ENCODE results near the gene PTTG1.

Gene PTTG1

GRCh38 chr5:160457252-160457651 lies 35.6 kb downstream of the PTTG1 start:
- no peak overlapping the region for H3K4me3 Mint-ChIP-seq
- no peak overlapping the region for H3K27ac Mint-ChIP-seq
- no peak for DNase-seq
- H3K4me1 Mint-ChIP-seq: peaks cover 15% of the 10 kb centered on the region
- H3K27me3 Mint-ChIP-seq (ENCODE audit: low read depth, poor library complexity): peaks cover 5% of the 10 kb centered on the region
- TF ChIP-seq CTCF (IDR thresholded peaks at IDR 0.05): no peak
- no peaks in the 10 kb centered on the region for H3K36me3 Mint-ChIP-seq (ENCODE audit: low read depth)
- peaks cover 14% of the 10 kb centered on the region for H3K9me3 Mint-ChIP-seq

GRCh38 chr5:160458806-160459800 lies 37.4 kb downstream of the PTTG1 start:
- TF ChIP-seq CTCF (IDR thresholded peaks at IDR 0.05): no peak
- Mint-ChIP-seq H3K4me1 (peaks cover 8% of the 10 kb centered on the region), H3K36me3 (ENCODE audit: low read depth) (no peaks in the 10 kb centered on the region), H3K27me3 (ENCODE audit: low read depth, poor library complexity) (peaks cover 5% of the 10 kb centered on the region), H3K4me3 (no peak overlapping the region), H3K27ac (no peak overlapping the region), H3K9me3 (peaks cover 18% of the 10 kb centered on the region)
- DNase-seq: no peak

- no peak overlapping the region for H3K27ac Mint-ChIP-seq
- H3K4me3 Mint-ChIP-seq: no peak overlapping the region
- peaks cover 11% of the 10 kb centered on the region for H3K4me1 Mint-ChIP-seq
- no peak for TF ChIP-seq CTCF (IDR thresholded peaks at IDR 0.05)
- H3K27me3 Mint-ChIP-seq (ENCODE audit: low read depth, poor library complexity): peaks cover 8% of the 10 kb centered on the region
- no peaks in the 10 kb centered on the region for H3K36me3 Mint-ChIP-seq (ENCODE audit: low read depth)
- no peak for DNase-seq
- H3K9me3 Mint-ChIP-seq: peaks cover 18% of the 10 kb centered on the region
These were observed 38.9 kb downstream of the PTTG1 start for GRCh38 chr5:160460377-160461049.

GRCh38 chr5:160461378-160461777 lies 39.7 kb downstream of the PTTG1 start:
- TF ChIP-seq CTCF (IDR thresholded peaks at IDR 0.05): no peak
- H3K9me3 Mint-ChIP-seq: peaks cover 18% of the 10 kb centered on the region
- H3K27me3 Mint-ChIP-seq (ENCODE audit: low read depth, poor library complexity): peaks cover 8% of the 10 kb centered on the region
- H3K4me1 Mint-ChIP-seq: peaks cover 11% of the 10 kb centered on the region
- H3K27ac Mint-ChIP-seq: no peak overlapping the region
- no peaks in the 10 kb centered on the region for H3K36me3 Mint-ChIP-seq (ENCODE audit: low read depth)
- H3K4me3 Mint-ChIP-seq: no peak overlapping the region
- no peak for DNase-seq

- no peak overlapping the region for H3K27ac Mint-ChIP-seq
- peaks cover 11% of the 10 kb centered on the region for H3K4me1 Mint-ChIP-seq
- no peak overlapping the region for H3K4me3 Mint-ChIP-seq
- DNase-seq: no peak
- H3K27me3 Mint-ChIP-seq (ENCODE audit: low read depth, poor library complexity): peaks cover 8% of the 10 kb centered on the region
- H3K9me3 Mint-ChIP-seq: peaks cover 18% of the 10 kb centered on the region
- H3K36me3 Mint-ChIP-seq (ENCODE audit: low read depth): no peaks in the 10 kb centered on the region
- TF ChIP-seq CTCF (IDR thresholded peaks at IDR 0.05): no peak
These were observed 40.5 kb downstream of the PTTG1 start for GRCh38 chr5:160462167-160462566.
